ENCODE measurements around the gene ADGRE1. TPM values are rescaled to one million over a fixed set of nuclear protein-coding genes. Genes with fewer than 3 reads are reported as not detected.

Gene ADGRE1
- total and polyA plus RNA-seq, 2 of the 8 experiments (the other 6 are each of a cell fraction or from before 2014, with no cell fraction given), result not detected

DNA sequence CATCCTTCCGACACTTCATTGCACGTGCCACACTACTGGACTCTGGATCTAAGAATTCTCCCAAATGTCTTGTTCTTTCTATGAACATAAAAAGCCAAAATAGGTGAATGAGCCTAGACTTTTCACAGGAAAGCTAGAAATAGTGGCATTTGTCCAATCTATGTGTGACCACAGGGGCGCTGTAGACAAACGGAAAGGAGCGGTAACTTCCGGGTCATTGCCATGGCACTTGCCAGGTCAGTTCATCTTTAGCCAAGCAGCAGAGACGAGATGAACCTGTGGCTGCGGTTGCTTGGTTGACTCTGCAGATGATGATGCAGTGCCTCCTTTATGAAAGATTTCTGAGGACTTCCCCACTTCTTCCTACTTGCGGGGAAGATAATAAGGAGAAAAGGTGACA lies 65.6 kb downstream of the ADGRE1 start:
- POLR2A ChIA-PET (ENCODE audit: partially characterized antibody), result no interaction called here
- no peak overlapping the region for H3K4ac ChIP-seq (replicated peaks; ENCODE audit: insufficient read length, low read depth, low read length)
- no peak overlapping the region for H3K4me3 ChIP-seq (ENCODE audit: extremely low read depth in 1 of 4, insufficient read depth in 2 of 4, low read depth in 3 of 4, low read length in 4 of 4)
- no peak overlapping the region for H3K23ac ChIP-seq (ENCODE audit: insufficient read length)
- no peak overlapping the region for H2BK15ac ChIP-seq (ENCODE audit: low read length)
- WGBS, 2 experiments (ENCODE audit: extremely low coverage in 1 of 2, insufficient coverage in 1 of 2, insufficient read length in 1 of 2, insufficient replicate concordance in 2 of 2, low coverage in 1 of 2, low lambda C conversion rate in 2 of 2, missing lambda C conversion rate in 1 of 2), result 84% methylated on average over 9 of the region's 9 CpGs; no CpG with 5 or more reads in 1 of the 2 experiments
- H3K36me3 ChIP-seq (ENCODE audit: control insufficient read depth in 2 of 4, insufficient read depth in 4 of 4, low read length in 3 of 4), result no peaks in the 10 kb centered on the region
- no peaks in the 10 kb centered on the region for H3K79me2 ChIP-seq (ENCODE audit: control insufficient read depth in 1 of 2, insufficient read depth in 2 of 2, low read length in 2 of 2)
- H3K27ac ChIP-seq (ENCODE audit: low read depth, low read length), result no peak overlapping the region
- no peak overlapping the region for H3K18ac ChIP-seq (ENCODE audit: extremely low read depth, low read length)
- H3K23me2 ChIP-seq (ENCODE audit: low read depth, low read length), result peaks cover 8% of the 10 kb centered on the region; the same call in 1 of the 2 replicates
- no peak for DNase-seq (ENCODE audit: low read depth in 1 of 2, low spot score in 2 of 2)
- H2BK120ac ChIP-seq (replicated peaks; ENCODE audit: low read depth, low read length), result no peak overlapping the region
- H2AK5ac ChIP-seq (ENCODE audit: low read depth, low read length), result no peak overlapping the region
- no peak overlapping the region for H4K91ac ChIP-seq (replicated peaks; ENCODE audit: insufficient read length, low read length)
- no peak overlapping the region for H3K4me2 ChIP-seq (ENCODE audit: insufficient read depth in 1 of 2, low read depth in 2 of 2, low read length in 2 of 2)
- H3K4me1 ChIP-seq (replicated peaks in 1 of 4; ENCODE audit: control insufficient read depth in 3 of 4, insufficient read depth in 4 of 4, low read length in 3 of 4), result no peaks in the 10 kb centered on the region
- H4K8ac ChIP-seq (ENCODE audit: extremely low read depth, insufficient read depth, low read length), result no peak overlapping the region
- H4K20me1 ChIP-seq (replicated peaks in 1 of 2; ENCODE audit: control insufficient read depth in 1 of 2, insufficient read depth in 2 of 2, low read length in 2 of 2), result peaks cover 0 to 6% of the 10 kb centered on the region in 2 experiments
- no peak overlapping the region for H2AFZ ChIP-seq (ENCODE audit: low read length)
- H2BK12ac ChIP-seq (ENCODE audit: low read depth, low read length), result no peak overlapping the region
- CTCF ChIA-PET (ENCODE audit: partially characterized antibody), result interaction anchor here (0.8 kb wide), 1 partner anchor 10 kb away, joined by 3 read pairs; no protein-coding TSS in a partner anchor
- no peak overlapping the region for H4K5ac ChIP-seq (ENCODE audit: insufficient read length, low read depth, low read length)
- H2BK5ac ChIP-seq (ENCODE audit: low read depth, low read length), result no peak overlapping the region
- no peak overlapping the region for H3K9ac ChIP-seq (replicated peaks in 1 of 4; ENCODE audit: extremely low read depth in 1 of 4, low read depth in 3 of 4, low read length in 3 of 4)
- H3K56ac ChIP-seq (replicated peaks; ENCODE audit: insufficient read length, low read depth, low read length), result no peak overlapping the region
- no peaks in the 10 kb centered on the region for H3K79me1 ChIP-seq (ENCODE audit: low read depth, low read length)
- H3K27me3 ChIP-seq (replicated peaks in 1 of 4; ENCODE audit: control insufficient read depth in 3 of 4, extremely low read depth in 1 of 4, insufficient read depth in 3 of 4, low read length in 3 of 4), result no peaks in the 10 kb centered on the region
- H2BK20ac ChIP-seq (ENCODE audit: low read length), result no peak overlapping the region
- H3K14ac ChIP-seq (ENCODE audit: insufficient read length), result no peak overlapping the region
- H3K9me3 ChIP-seq (ENCODE audit: insufficient read depth in 2 of 2, low read depth in 1 of 2, low read length in 1 of 2), result peaks cover 55 to 73% of the 10 kb centered on the region in 2 experiments
- no peak for FAIRE-seq
- TF ChIP-seq SUZ12 (IDR thresholded peaks at IDR 0.05; ENCODE audit: low read length) (no peak), KDM5A (IDR thresholded peaks at IDR 0.05; ENCODE audit: low read length) (no peak), RNF2 (IDR thresholded peaks at IDR 0.05; ENCODE audit: borderline replicate concordance, low read depth, low read length, missing control alignments, poor library complexity, severe bottlenecking) (no peak), TBP (IDR thresholded peaks at IDR 0.05; ENCODE audit: low read depth, low read length) (no peak), POLR2AphosphoS5 (IDR thresholded peaks at IDR 0.05; ENCODE audit: low read depth, low read length) (no peak), SP1 (IDR thresholded peaks at IDR 0.05; ENCODE audit: low read depth, low read length) (no peak), PHF8 (conservative IDR thresholded peaks at IDR 0.05; ENCODE audit: low read depth, low read length) (no peak), CHD2 (IDR thresholded peaks at IDR 0.05; ENCODE audit: low read length) (no peak), RXRA (IDR thresholded peaks at IDR 0.05; ENCODE audit: insufficient read depth, low read depth, low read length) (no peak), GABPA (IDR thresholded peaks at IDR 0.05; ENCODE audit: borderline replicate concordance, insufficient read depth, low read length) (no peak), YY1 (IDR thresholded peaks at IDR 0.05; ENCODE audit: low read depth, low read length) (no peak), EGR1 (IDR thresholded peaks at IDR 0.05; ENCODE audit: borderline replicate concordance, low read depth, low read length) (no peak)
- TF ChIP-seq, protein P1, sequence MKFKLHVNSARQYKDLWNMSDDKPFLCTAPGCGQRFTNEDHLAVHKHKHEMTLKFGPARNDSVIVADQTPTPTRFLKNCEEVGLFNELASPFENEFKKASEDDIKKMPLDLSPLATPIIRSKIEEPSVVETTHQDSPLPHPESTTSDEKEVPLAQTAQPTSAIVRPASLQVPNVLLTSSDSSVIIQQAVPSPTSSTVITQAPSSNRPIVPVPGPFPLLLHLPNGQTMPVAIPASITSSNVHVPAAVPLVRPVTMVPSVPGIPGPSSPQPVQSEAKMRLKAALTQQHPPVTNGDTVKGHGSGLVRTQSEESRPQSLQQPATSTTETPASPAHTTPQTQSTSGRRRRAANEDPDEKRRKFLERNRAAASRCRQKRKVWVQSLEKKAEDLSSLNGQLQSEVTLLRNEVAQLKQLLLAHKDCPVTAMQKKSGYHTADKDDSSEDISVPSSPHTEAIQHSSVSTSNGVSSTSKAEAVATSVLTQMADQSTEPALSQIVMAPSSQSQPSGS (IDR thresholded peaks at IDR 0.05; ENCODE audit: low read length), result no peak

All from H1 (cell line).